Fibroblast of upper back skin (primary cell): Measurements from ENCODE around the gene MYH9.
"Not testable (repeated sequence)": the region's sequence is repeated elsewhere in the genome, so short reads cannot be mapped to it uniquely, and the experiment has no call there.

Source experiments
- DNase-seq: peaks from one replicate; pipeline ENCODE4 v3.0.0-alpha.2; 2013

The MYH9 gene

DNA sequence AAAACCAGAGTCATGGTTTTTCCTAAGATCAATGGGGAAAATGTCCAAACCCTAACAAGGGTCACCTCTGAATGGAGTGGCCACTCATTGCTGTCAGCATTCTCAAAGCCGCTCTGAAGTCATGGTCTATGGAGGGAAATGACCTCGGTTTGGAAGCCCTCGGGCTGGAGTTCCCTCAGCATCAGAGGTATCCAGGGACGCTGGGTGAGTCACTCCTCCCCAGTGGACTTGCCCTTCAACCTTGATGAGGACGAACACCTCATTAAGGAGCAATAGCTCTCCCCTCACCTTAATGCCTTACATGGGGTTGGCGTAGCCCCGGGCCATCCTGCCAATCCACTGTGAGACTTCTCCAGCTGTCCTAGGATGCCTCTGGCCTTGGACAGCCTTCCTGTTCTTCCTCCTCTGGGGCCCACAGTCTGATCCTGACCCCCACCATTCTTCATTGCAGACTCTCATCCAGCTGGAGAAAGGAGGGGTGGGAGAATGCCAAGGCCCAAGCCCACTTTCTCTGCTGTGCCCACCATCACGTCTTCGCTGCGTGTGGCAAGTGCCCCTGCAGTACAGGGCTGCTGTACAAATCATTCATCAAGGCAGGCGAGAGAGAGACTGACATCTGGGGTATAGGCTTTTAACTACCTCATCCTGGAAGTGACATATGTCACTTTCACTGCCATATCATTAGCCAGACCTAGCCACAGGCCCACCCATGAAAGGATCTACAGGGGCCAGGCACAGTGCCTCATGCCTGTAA lies 25.4 kb upstream of the MYH9 start:
- DNase-seq: no peak

DNA sequence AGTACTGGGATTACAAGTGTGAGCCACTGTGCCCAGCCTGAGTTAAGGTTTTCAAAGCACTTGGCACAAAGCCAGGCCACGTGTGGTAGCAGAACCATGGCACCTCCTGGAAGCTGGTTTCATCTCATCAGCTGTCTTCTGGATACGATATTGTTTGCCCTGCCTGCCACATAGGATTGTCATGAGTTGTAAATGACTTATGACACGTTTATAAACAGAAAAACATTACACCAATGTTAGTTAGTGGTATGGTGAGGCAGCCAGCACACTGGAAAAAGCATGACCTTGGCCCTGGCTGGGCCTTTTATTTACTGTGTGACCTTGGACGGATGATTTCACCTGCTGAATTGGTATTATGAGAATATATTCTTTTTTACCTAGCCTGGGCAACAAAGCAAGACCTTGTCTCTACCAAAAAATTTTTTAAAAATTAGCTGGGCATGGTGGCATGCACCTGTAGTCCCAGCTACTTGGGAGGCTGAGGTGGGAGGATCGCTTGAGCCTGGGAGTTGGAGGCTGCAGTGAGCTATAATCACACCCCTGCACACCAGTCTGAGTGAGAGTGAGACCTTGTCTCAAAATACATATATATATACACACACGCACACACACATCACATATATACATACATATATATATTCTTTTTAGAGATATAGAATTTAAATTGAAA lies 24.0 kb upstream of the MYH9 start:
- no peak for DNase-seq

DNA sequence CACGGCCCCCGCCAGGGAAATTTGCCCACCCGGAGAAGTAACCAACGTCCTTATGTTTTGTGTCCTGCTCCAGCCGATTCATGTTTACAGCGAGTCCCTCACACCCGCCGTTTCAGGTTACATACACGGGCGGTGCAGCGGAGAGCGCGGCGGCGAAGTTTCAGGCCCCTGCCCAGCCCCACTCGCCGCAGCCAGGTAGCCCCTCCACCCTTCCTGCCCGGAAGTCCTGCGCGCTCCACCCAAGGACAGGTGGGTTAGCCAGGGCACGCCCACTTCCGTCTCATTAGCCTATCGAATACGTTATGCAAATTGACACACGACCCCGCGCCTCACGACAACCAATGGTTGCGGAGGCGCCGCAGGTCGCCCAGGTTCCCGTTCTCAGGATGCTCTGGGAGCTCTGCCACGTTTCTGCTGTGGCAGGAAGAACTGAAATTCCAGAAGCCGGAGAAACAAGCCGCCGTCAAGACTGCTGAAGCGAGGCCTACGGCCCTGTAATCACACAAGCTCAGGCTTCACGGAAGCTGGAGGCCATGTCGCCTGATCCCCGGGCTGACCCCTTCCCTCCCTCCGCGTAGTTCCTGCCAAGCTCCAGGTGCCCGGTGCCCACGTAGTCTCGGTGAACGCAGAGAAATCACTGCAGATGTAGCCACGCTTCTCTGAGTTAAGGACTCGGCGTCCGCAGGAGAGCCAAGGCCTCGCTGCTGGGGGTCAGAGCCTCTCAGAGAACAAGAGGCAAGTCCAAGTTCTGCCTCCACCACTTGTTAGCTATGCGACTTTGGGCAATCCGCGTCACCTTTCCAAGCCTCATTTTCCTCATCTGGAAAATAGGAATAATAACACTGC lies 22.4 kb upstream of the MYH9 start:
- peak; percentile 53 for DNase-seq

DNA sequence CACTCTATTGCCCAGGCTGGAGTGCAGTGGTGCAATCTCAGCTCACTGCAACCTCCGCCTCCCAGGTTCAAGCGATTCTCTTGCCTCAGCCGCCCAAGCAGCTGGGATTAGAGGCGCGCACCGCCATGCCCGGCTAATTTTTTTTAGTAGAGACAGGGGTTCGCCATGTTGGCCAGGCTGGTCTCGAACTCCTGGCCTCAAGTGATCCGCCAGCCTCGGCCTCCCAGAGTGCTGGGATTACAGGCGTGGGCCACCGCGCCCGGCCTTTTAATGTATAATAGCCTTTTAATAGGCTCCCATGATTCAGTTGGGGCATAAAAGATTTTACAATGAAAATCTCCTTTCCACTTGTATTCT lies 21.8 kb upstream of the MYH9 start:
- not testable (repeated sequence) for DNase-seq

DNA sequence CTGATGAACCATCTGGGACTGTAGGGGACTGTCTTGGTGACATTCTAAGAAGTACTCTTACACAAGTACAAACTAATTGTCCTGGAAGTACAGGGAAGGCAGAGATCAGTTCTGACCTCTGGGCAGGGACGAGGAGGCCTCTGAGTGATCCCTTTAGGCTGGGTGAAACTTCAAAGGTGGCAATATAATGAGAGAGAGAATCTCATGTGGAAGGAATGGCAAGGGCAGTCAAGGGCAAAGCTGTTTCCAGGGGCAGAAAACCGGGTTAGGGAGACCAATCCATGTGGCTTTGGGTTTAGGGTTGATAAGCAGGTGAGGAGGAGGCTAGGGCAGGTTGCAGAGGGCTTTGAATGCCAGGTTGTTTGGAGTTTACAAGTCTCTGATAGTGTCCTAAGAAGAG lies 21.3 kb upstream of the MYH9 start:
- no peak for DNase-seq

DNA sequence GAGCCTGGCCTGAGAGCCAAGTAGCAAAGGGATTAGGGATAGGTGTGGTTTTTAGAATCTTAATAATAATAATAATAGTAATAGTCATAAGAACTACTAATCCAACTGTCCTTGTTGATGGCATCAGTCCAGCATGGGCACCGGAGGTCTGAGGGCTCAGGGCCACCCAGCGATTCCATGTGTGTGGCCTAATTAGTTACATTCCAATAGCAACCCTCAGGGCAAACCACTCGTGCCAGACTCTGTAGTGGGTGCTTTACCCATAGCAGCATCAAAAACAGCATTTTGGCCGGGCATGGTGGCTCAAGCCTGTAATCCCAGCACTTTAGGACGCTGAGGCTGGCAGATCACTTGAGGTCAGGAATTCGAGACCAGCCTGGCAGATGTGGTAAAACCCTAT lies 19.0 kb upstream of the MYH9 start:
- DNase-seq: no peak

DNA sequence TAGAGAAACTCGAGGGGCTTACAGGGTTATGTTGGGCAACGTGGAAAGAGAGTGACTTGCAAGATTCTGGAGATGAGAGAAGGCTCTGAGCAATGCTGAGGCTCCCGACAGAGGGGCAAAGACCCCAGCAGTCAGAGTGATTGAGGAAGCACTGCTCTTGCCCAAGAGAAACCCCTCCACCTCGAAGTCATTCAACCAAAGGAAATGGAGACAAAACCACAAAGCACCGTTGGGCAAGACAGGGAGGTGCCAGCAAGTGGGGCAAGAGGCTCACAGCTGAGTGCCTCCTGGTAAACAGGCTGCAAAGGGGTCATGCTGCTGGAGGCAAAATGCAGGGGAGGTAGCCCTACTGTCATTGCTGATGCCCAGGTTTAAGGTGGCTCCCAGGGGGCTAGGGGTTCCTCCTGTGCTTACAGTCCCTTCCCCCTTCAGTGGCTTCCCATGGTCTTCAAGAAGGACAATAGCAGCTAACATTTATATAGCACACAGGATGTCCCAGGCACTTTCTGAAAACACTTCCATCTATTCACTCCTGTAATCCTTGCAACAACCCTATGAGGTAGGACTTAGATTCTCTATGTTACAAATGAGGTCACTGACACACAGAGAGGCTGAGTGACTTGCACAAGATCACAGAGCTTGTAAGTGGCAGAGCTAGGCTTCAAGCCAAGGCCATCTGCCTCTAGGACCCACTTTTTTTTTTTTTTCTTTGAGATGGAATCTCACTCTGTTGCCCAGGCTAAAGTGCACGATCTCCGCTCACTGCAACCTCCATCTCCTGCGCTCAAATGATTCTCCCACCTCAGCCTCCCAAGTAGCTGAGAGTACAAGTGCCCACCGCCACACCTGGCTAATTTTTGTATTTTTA lies 18.1 kb upstream of the MYH9 start:
- no peak for DNase-seq

DNA sequence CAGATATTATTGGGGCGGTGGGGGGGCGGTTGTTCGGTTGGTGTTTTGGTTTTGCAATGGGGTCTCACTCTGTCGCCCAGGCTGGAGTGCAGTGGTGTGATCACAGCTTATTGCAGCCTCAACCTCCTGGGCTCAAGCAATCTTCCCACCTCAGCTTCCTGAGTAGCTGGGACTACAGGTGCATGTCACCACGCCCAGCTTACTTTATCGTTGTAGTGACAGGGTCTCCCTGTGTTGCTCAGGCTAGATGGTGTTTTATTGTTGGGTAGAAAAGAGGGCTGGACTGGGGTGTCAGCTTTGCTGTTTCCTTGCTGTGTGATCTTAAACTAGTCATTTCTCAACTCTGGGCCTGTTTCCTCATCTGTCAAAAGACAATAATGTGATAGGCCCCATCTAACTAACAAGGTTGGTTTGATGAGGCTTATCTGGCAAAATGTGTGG lies 17.5 kb upstream of the MYH9 start:
- DNase-seq: no peak

DNA sequence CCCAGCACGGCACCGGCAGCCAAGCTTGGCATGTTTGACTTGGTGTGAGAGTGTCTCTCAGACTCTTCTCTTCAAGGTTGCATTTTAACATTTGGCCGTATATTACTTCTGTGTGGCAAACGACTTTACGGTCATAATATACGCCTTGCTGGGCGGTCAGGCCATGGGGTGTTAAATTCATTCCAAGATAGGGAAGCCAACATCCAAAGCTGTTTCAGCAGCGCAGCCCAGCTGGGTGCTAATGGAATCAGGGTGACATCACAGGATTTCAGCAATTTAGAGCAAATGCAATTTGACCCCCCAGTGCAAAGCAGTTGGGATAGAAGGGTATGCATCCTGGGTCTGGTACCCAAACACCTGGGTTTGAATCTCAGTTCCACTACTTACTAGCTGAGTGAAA lies 16.7 kb upstream of the MYH9 start:
- no peak for DNase-seq

DNA sequence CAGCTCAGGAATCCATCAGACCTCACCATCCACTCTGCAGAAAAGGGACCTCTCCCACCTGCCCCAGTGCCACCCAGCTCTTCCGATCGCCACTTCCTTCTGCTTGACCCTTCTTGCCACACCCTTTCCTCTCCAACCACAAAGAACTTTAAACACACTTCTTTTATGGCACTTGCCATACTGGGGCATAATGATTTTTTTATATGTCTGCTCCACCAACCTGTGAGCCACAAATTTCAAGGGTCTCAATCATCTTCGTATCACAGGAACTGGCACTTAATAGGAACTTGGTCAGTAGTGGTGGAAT lies 11.7 kb upstream of the MYH9 start:
- no peak for DNase-seq

DNA sequence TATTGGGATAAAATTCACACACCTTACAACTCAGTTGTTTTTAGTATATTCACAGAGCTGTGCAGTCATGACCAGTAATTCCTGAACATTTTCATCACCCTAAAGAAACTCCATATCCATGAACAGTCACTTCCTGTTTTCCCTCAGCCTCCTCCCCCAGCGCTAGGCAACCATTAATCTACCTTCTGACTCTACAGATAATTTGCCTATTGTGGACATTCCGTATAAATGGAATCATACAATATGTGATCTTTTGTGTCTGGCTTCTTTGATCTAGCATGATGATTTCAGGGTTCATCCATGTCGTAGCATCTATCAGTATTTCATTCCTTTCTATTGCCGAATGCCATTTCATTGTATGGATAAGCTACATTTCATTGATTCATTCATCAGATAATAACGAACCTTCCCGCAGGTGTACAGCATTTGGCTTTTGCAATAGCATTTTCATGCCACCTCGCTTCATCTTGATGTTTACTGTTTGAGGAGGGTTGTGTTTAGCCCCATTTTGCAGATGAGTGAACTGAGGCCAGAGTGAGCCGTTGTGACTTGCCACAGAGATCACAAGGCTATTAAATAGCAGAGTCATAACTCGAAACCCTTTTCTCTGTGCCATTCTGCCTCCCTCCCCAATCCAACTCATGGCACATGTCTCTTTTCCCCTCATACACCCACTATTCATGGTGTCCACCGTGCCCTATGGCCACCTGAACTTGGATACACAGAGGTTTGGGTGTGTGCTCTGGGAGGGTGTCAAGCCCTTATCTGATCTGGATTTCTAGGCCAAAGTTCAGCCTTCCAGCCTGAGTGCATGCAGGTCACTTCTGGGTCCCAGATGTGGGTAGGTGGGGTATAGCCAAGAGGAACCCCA lies 11.1 kb upstream of the MYH9 start:
- DNase-seq: peak; percentile 85

DNA sequence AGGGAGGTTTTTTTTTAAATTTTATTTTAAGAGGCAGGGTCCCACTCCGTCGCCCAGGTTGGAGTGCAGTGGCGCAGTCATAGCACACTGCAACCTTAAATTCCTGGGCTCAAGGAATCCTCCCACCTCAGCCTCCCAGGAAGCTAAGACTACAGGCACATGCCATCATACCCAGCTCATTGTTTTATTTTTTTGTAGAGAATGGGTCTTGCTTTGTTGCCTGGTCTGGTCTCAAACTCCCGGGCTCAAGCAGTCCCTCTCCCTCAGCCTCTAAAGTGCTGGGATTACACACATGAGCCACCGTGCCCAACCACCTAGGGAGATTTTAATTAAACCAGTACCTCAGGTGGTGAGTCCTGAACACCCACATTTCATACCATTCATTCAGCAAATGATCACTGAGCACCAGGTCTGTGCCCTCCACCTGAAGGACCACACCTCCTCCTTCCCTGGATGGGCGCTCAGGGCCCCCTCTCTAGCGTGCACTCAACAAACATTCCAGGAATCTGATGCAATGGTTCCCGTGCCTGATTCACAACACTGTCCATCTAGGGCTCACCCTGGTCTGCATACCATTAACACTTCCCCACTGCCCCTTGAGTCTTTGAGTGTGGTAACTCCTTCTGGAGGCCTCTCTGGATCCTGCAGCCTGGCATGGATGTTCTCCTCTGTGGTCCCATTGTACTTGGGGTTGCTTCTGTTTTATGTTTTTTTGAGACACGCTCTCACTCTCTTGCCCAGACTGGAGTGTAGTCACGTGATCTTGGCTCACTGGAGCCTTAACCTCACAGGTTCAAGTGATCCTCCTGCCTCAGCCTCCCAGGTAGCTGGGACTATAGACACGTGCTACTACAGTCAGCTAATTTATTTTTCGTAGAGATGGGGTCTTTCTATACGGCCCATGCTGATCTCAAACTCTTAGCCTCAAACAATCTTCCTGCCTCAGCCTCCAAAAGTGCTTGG lies 9.6 kb upstream of the MYH9 start:
- peak; percentile 76 for DNase-seq

DNA sequence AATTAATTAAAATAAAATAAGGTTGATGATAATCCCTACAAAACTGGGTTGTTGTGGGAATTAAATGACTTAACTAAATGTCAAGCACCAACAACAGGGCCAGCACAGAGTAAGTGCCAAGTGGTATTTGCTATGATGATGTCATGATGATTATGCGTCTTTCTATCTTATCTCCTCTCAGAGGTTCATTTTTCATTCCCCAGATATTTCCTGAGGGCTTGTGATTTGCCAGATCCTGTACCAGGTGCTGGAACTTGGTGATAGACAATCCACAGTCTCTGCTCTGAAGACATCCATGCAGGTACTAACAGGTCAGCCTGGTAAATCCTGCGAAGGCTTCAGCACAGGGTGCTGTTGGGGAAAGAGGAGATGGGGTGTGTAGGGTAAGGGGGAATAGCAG lies 8.1 kb upstream of the MYH9 start:
- peak; percentile 45 for DNase-seq

DNA sequence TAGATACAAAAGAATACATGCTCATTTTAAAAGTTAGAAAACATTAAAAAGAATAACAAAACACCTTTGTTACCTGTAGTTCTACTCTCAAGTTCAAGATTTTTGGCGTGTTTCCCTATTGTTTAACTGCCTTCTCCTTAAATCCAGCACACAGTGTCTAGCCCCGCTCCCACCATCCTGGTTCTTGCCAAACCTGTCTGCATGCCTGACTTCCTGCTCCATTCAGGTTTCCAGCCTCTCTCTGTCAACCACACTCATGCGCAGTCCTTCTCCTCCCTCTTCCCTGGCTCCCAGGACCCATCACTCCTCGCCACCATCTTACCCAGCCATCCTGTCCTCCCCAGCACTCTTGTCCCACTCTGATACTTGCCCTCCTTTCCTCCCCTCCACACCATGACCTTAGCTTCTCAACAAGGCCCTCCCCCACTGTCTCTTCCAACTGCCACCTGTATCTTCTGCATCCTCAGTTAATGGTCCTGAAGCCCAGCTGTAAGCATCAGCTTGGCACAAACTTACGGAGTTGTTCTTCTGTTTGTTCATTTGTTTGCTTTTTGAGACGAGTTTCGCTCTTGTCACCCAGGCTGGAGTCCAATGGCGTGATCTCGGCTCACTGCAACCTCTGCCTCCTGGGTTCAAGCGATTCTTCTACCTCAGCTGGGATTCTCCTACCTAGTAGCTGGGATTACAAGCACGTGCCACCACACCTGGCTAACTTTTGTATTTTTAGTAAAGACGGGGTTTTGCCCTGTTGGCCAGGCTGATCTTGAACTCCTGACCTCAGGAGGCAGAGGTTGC lies 7.5 kb upstream of the MYH9 start:
- DNase-seq: no peak

DNA sequence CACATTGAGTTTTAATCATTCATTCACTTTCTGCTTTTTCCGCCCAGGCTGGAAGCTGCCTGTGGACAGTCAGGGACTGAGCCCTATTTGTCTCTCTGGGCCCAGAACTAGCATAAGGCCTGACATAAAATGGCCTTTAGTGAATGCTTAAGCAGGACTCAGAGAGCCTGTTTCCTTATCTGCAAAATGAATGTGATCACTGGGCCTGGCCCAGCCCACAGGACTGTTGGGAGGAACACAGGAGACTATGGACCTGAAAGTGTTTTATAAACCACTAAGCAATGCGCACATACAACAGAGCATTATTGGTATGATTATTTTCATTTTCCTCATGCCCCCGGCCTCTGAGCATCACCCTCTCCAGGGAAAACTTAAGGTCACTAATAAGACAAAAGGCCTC lies 3.9 kb upstream of the MYH9 start:
- no peak for DNase-seq

DNA sequence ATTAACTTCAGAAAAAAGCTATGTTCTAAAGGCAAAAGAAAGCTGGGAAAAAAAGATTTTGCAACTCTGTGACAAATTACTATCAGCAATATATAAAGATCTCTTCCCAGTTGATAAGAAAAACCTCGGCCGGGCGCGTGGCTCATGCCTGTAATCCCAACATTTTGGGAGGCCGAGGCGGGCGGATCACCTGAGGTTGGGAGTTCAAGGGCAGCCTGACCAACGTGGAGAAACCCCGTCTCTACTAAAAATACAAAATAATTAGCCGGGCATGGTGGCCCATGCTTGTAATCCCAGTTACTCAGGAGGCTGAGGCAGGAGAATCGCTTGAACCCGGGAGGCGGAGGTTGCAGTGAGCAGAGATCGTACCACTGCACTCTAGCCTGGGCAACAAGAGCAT lies 1.4 kb upstream of the MYH9 start:
- DNase-seq: not testable (repeated sequence)

DNA sequence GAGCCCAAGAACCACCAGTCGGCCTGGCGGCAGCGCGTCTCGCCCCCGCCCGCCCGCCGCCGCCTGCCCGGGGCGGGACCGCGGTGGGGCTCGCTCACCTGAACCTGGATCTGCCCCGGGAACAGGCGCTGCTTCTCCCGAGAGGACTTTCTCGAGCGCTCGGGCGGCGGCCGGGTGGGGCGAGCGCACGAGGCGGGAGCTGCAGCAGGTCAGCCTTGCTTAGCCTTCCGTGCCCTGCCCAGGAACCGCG lies 133 bp downstream of the MYH9 start:
- no peak for DNase-seq

DNA sequence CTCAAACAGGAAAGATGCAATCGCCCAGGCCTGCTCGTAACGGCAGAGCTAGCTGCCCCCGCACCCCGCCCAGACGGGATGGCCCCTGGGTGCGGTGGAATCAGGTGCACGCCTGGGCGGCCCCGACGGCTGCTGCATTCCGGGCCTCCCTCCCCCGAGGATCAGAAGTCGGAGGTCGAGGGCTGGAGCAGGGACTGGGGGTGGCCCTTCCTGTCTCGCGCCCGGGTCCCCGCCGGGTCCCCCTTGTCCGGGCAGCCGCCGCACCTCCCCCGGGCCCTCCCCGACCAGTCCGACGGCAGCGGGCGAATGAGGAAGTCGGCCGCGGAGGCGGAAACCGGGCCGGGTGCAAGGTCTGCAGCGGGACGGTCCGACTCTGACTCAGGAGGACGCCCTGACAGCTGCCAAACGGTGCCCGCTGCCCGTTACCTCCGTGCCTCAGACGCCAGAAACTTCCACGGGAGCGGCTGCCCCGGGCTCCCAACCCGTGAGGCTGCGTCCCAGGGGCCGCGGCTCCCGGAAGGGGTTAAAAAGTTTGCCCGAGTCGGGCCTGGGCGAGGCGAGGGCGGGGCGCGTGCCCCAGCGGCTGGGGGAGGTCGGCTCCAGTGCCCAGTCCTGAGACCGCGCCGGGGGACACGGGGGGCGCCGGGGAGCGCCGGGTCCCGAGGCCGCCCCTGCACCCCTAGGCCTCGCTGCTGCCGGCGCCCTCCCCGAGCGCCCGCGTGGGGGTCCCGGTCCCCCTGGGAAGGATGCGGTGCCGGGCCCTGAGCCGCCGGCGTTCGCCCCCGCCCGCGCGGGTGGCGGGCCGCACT lies 663 bp downstream of the MYH9 start:
- DNase-seq: no peak

DNA sequence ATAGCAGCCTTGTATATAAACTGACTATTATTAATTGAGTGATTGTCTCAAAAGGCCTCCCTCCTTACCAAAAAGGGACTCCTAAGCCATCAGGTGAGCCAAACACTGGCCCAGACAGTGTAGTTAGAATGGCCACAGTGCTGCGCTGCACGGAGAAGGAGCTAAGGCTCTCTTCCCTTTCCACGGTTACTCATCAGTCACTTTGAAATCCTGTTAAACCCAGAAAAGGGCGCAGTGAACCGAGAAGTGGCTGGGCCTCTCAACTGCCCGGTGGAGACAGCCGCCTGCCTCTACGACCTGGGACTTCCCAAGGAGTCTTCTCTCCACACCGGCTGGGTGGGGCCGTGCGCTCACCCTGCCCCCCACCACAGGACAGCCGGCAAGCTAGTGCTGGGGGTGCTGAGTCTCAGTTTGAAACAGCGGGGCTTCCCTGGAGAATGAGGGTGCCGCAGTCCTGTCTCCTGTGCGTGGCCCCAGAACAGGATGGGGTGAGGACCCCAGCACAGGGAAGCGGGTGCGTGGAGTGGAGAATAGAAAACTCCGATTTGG lies 1.3 kb downstream of the MYH9 start:
- no peak for DNase-seq
